ENCODE measurements around the gene MALSU1.

MALSU1 gene

DNA sequence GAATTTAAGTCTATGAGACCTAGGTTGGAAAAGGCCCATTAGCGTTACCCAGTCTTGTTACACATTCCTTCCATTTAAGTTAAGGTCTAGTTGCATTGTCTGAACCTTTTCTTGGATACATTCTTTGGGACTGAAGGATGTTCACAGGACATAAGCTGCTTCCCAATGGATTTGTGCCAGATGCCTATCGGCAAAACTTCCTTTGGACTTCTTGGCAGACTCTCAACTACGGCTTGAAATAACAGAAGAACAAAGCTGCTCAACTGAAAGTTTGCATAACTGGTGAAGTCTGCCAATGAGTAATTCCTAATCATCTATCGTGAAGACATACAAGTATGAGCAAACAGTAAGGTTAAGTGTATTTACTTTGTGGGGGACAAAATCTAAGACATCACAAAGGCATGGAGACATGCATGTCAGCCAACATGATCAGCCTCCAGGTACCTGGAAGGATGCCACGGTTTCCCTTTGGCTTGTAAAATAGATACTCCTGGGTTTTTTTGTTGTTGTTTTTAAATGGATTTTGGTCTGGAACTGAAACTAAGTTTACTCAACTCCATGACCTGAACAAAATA, 35.4 kb downstream of the MALSU1 start:
- H3K4me3 ChIP-seq (replicated peaks in 1 of 2; ENCODE audit: low read depth in 2 of 2, low read length in 2 of 2): no peak overlapping the region
- TF ChIP-seq, protein P1, sequence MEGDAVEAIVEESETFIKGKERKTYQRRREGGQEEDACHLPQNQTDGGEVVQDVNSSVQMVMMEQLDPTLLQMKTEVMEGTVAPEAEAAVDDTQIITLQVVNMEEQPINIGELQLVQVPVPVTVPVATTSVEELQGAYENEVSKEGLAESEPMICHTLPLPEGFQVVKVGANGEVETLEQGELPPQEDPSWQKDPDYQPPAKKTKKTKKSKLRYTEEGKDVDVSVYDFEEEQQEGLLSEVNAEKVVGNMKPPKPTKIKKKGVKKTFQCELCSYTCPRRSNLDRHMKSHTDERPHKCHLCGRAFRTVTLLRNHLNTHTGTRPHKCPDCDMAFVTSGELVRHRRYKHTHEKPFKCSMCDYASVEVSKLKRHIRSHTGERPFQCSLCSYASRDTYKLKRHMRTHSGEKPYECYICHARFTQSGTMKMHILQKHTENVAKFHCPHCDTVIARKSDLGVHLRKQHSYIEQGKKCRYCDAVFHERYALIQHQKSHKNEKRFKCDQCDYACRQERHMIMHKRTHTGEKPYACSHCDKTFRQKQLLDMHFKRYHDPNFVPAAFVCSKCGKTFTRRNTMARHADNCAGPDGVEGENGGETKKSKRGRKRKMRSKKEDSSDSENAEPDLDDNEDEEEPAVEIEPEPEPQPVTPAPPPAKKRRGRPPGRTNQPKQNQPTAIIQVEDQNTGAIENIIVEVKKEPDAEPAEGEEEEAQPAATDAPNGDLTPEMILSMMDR (IDR thresholded peaks at IDR 0.05; ENCODE audit: low read depth, low read length): no peak

DNA sequence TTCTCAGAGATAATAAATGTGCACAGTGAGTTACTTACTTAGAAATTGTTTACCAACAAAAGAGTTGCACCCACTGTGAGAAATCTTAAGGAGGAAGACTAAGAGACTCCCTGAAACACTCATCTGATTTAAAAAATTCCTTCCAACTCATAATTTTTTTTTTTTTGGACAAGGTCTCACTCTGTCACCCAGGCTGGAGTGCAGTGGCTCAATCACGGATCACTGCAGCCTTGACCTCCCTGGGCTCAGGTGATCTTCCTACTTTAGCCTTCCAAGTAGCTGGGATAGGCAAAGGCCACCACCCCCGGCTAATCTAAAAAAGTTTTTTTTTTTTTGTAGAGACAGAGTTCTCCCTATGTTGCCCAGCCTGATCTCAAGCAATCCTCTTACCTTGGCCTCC, 36.0 kb downstream of the MALSU1 start:
- no peak for DNase-seq (ENCODE audit: low read depth in 2 of 2)
- TF ChIP-seq, protein P1 (IDR thresholded peaks at IDR 0.05; ENCODE audit: low read depth, low read length): no peak

More for the DNA sequence above, 35.4 kb downstream of the MALSU1 start:
- peak; percentile 94 to 98 for DNase-seq (ENCODE audit: low read depth in 2 of 2)

DNA sequence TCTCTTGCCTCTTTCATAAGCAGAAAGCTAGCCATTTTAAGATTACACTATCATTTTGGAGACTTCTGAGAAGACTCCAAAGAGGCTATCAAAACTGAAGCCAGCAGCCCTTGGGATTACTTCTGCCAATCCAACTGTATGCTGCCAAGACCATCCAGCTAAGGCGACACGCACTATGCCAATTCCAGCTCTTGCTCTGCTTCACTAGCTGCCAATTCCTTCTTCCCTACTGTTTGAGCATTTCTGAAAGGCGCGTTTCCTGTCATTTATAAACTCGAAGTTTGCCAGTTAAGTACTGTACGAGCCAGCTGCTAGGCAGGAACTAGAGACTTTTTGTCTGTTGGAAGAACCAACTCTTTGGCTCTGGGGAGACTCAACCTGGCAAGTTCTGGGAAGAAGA, 36.5 kb downstream of the MALSU1 start:
- DNase-seq (ENCODE audit: low read depth in 2 of 2): peak in 1 of 2 donors; percentile 33
- H3K4me3 ChIP-seq (replicated peaks in 1 of 2; ENCODE audit: low read depth in 2 of 2, low read length in 2 of 2): no peak overlapping the region
- TF ChIP-seq, protein P1 (IDR thresholded peaks at IDR 0.05; ENCODE audit: low read depth, low read length): no peak

More for the DNA sequence above, 36.0 kb downstream of the MALSU1 start:
- no peak overlapping the region for H3K4me3 ChIP-seq (replicated peaks in 1 of 2; ENCODE audit: low read depth in 2 of 2, low read length in 2 of 2)

DNA sequence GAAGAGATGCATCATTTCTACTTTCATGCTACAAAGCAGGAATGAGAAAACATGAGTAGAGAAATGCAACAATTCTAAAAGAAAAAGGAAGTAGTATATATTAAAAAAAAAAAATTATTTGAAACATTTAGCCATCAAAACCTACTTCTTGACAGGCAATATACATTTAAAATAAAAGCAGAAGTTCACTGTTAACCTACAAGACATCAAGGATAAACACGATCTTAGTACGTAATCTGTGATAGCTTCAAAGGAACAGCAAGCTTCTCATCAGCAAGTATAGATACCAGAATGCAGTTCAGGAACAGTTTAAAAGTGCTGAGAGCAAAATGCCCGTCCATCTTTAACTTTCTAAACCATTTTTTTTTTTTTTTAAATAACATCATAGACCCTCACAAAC, 36.9 kb downstream of the MALSU1 start:
- no peak for DNase-seq (ENCODE audit: low read depth in 2 of 2)
- TF ChIP-seq, protein P1 (IDR thresholded peaks at IDR 0.05; ENCODE audit: low read depth, low read length): no peak
- H3K4me3 ChIP-seq (replicated peaks in 1 of 2; ENCODE audit: low read depth in 2 of 2, low read length in 2 of 2): no peak overlapping the region

DNA sequence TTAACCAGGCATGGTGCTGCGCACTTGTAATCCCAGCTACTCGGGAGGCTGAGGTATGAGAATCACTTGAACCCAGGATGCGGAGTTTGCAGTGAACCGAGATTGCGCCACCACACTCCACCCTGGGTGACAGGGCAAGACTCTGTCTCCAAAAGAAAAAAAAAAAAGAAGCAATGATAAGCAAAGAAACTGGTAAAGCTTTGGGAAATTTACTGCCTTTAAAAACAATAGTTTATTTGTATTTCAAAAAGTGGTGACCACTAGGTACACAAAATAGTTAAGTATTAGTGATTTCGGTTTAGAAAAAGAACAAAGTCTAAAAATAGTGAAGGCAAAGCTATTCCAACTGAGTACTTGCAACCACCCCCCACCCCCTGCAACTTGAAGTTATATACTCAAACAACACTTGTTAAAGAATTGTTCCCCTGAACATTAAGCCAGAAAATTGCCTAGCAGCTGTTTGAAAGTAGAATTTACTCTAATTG, 37.7 kb downstream of the MALSU1 start:
- TF ChIP-seq, protein P1 (IDR thresholded peaks at IDR 0.05; ENCODE audit: low read depth, low read length): no peak
- DNase-seq (ENCODE audit: low read depth in 2 of 2): no peak
- no peak overlapping the region for H3K4me3 ChIP-seq (replicated peaks in 1 of 2; ENCODE audit: low read depth in 2 of 2, low read length in 2 of 2)

DNA sequence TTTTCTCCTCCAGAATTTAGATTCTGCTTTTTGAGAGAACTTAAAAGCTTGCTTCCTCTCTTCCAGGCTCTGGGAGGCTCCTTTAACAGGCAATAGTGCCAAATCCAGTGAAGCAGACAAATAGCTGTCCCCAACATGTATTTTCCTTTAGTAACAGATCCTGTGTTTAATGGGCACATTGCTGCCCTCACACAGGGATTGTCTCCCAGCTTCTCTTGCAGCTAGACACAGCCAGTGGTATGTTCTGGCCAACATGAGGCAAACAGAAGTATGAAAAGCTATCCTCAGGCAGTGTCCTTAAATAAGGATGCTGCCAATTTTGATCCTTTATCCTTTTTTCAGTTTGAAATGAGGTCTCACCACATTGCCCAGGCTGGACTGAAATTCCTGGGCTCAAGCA, 38.2 kb downstream of the MALSU1 start:
- TF ChIP-seq, protein P1 (IDR thresholded peaks at IDR 0.05; ENCODE audit: low read depth, low read length): no peak
- H3K4me3 ChIP-seq (replicated peaks in 1 of 2; ENCODE audit: low read depth in 2 of 2, low read length in 2 of 2): no peak overlapping the region
- no peak for DNase-seq (ENCODE audit: low read depth in 2 of 2)

DNA sequence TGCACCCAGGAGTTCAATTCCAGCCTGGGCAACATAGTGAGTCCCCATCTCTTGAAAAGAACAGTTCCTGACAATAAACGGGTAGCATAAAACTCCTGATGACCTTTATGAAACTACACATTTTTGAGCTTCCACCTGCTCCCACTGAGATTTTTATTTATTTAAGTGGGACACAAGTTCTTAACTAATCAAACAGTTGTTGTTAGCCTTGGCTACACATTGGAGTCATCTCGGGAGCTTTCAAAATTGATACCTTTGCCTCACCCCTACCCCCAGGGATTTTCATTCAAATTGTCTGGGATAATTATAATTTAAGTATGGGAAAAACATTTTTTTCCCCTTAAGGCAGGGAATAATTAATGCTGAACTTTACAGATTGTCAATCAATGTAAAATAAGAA, 39.3 kb downstream of the MALSU1 start:
- no peak for DNase-seq (ENCODE audit: low read depth in 2 of 2)
- H3K4me3 ChIP-seq (replicated peaks in 1 of 2; ENCODE audit: low read depth in 2 of 2, low read length in 2 of 2): no peak overlapping the region
- TF ChIP-seq, protein P1 (IDR thresholded peaks at IDR 0.05; ENCODE audit: low read depth, low read length): no peak
